Upper lobe of left lung (tissue), 4 donors: ENCODE data around the gene TICAM1.

ENCODE experiments used
- CTCF ChIP-seq, 6 experiments: fragments of 450-650 bp in 4 of 6; fragments of 200-600 bp in 2 of 6; sonication (generic) in 2 of 6; IDR thresholded peaks; one replicate each; pipeline ENCODE4 v1.5.1; 2016 to 2019; ENCODE audit warnings: antibody characterized with exemption in 6 of 6
- EP300 ChIP-seq, 4 donors: sonication (generic); formaldehyde crosslinking; IDR thresholded peaks; one replicate each; pipeline ENCODE4 v1.5.1; 2017; ENCODE audit warnings: antibody characterized with exemption in 4 of 4, control low read depth in 2 of 4
- POLR2A ChIP-seq, 4 donors: fragments of 450-650 bp; IDR thresholded peaks; one replicate each; pipeline ENCODE4 v1.5.1; 2016 to 2017; ENCODE audit warnings: antibody characterized with exemption in 4 of 4, mild to moderate bottlenecking in 2 of 4
- POLR2AphosphoS5 ChIP-seq, 2 donors: sonication (generic); formaldehyde crosslinking; IDR thresholded peaks; one replicate each; pipeline ENCODE4 v1.5.1; 2017; ENCODE audit warnings: antibody characterized with exemption in 2 of 2

- TF ChIP-seq CTCF (IDR thresholded peaks at IDR 0.05) (no peak), POLR2A (IDR thresholded peaks at IDR 0.05) (no peak), EP300 (IDR thresholded peaks at IDR 0.05) (no peak), POLR2AphosphoS5 (IDR thresholded peaks at IDR 0.05) (peak in 1 of 2 donors; percentile 27)
Measured at GRCh38 chr19:4844348-4845179, 13.1 kb upstream of the TICAM1 start.
